SK-N-SH (cell line): ENCODE data around the gene SSTR5.

ENCODE experiments used
- EZH2phosphoT487 ChIP-seq: fragments of 200-600 bp; sonication (generic); IDR thresholded peaks from 2 replicates; pipeline ENCODE4 v1.6.1; 2017; ENCODE audit warnings: low read depth, mixed run types, mild to moderate bottlenecking, antibody characterized with exemption, moderate library complexity, borderline replicate concordance
- FOSL2 ChIP-seq: IDR thresholded peaks from 2 replicates; pipeline ENCODE4 v1.4.0; 2012; ENCODE audit warnings: low read depth, mild to moderate bottlenecking, moderate library complexity, borderline replicate concordance
- RAD21 ChIP-seq: IDR thresholded peaks from 2 replicates; pipeline ENCODE4 v1.6.1; 2012; ENCODE audit warnings: mild to moderate bottlenecking, low read length
- SMC3 ChIP-seq: IDR thresholded peaks from 2 replicates; pipeline ENCODE4 v1.6.1; 2012; ENCODE audit warnings: low read depth, low read length, improper control_type of control experiment
- TAF1 ChIP-seq: IDR thresholded peaks from 2 replicates; pipeline ENCODE4 v1.6.1; 2012; ENCODE audit warnings: low read depth, mild to moderate bottlenecking, low read length, moderate library complexity, borderline replicate concordance
- YY1 ChIP-seq: IDR thresholded peaks from 2 replicates; pipeline ENCODE4 v1.4.0; 2012; ENCODE audit warnings: low read depth, mild to moderate bottlenecking
- TF ChIP-seq, protein P1 (sequence below): fragments of 200-600 bp; sonication (generic); IDR thresholded peaks from 2 replicates; pipeline ENCODE4 v1.6.1; 2017; ENCODE audit warnings: antibody characterized with exemption, mild to moderate bottlenecking, moderate library complexity
- TF ChIP-seq, protein P2 (sequence below): fragments of 150-350 bp; IDR thresholded peaks from 2 replicates; pipeline ENCODE4 v1.6.1; 2017; ENCODE audit warnings: antibody characterized with exemption, low read length, low read depth, borderline replicate concordance
- TF ChIP-seq, protein P3 (sequence below): IDR thresholded peaks from 2 replicates; pipeline ENCODE4 v1.6.1; 2012; ENCODE audit warnings: mild to moderate bottlenecking, low read depth, low read length, moderate library complexity

DNA sequence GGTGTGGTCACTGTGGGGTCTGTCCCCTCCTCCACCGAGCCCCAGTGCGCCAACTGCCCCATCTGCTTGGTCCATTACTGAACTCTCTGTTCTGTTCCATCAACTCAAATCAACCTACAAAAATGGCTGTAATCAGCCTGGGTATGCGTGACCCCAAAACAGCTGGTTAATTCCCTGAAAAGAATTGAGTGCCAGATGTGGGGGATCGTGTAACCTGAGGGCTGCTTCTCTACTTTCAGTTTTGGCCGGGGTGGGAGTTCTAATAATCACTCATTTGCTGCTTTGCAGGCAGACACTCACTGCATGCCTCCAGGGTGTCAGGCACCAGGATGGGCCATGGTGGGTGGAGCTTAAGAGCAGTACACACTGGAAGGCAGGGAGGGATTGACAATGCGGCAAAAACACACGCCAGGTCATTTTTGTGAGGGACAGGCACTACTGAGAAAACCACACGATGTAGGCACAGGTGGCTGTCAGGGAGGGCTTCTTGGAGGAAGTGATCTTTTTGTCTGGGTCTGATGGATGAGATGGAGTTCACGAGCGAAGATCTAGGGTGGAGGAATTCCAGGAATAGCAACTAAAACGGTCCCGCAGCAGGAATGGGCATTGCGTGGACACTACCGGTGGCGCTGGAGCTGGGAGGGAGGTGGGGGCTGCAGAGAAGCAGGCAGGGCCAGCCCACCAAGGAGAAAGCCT, 30.4 kb upstream of the SSTR5 start:
- TF ChIP-seq EZH2phosphoT487, result no peak
- TF ChIP-seq, protein P1, sequence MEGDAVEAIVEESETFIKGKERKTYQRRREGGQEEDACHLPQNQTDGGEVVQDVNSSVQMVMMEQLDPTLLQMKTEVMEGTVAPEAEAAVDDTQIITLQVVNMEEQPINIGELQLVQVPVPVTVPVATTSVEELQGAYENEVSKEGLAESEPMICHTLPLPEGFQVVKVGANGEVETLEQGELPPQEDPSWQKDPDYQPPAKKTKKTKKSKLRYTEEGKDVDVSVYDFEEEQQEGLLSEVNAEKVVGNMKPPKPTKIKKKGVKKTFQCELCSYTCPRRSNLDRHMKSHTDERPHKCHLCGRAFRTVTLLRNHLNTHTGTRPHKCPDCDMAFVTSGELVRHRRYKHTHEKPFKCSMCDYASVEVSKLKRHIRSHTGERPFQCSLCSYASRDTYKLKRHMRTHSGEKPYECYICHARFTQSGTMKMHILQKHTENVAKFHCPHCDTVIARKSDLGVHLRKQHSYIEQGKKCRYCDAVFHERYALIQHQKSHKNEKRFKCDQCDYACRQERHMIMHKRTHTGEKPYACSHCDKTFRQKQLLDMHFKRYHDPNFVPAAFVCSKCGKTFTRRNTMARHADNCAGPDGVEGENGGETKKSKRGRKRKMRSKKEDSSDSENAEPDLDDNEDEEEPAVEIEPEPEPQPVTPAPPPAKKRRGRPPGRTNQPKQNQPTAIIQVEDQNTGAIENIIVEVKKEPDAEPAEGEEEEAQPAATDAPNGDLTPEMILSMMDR, result no peak
- TF ChIP-seq YY1, result no peak
- no peak for TF ChIP-seq TAF1
- no peak for TF ChIP-seq SMC3
- TF ChIP-seq, protein P2, sequence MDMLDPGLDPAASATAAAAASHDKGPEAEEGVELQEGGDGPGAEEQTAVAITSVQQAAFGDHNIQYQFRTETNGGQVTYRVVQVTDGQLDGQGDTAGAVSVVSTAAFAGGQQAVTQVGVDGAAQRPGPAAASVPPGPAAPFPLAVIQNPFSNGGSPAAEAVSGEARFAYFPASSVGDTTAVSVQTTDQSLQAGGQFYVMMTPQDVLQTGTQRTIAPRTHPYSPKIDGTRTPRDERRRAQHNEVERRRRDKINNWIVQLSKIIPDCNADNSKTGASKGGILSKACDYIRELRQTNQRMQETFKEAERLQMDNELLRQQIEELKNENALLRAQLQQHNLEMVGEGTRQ, result no peak
- TF ChIP-seq, protein P3, sequence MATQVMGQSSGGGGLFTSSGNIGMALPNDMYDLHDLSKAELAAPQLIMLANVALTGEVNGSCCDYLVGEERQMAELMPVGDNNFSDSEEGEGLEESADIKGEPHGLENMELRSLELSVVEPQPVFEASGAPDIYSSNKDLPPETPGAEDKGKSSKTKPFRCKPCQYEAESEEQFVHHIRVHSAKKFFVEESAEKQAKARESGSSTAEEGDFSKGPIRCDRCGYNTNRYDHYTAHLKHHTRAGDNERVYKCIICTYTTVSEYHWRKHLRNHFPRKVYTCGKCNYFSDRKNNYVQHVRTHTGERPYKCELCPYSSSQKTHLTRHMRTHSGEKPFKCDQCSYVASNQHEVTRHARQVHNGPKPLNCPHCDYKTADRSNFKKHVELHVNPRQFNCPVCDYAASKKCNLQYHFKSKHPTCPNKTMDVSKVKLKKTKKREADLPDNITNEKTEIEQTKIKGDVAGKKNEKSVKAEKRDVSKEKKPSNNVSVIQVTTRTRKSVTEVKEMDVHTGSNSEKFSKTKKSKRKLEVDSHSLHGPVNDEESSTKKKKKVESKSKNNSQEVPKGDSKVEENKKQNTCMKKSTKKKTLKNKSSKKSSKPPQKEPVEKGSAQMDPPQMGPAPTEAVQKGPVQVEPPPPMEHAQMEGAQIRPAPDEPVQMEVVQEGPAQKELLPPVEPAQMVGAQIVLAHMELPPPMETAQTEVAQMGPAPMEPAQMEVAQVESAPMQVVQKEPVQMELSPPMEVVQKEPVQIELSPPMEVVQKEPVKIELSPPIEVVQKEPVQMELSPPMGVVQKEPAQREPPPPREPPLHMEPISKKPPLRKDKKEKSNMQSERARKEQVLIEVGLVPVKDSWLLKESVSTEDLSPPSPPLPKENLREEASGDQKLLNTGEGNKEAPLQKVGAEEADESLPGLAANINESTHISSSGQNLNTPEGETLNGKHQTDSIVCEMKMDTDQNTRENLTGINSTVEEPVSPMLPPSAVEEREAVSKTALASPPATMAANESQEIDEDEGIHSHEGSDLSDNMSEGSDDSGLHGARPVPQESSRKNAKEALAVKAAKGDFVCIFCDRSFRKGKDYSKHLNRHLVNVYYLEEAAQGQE, result no peak
- TF ChIP-seq RAD21, result no peak
- no peak for TF ChIP-seq FOSL2
